Retinal pigment epithelial cell (primary cell): ENCODE measurements around the gene ASGR2.
A peak's percentile ranks its signal among the peaks of the same experiment; 100 is the strongest.

Source experiments
- DNase-seq: peaks from one replicate; pipeline ENCODE4 v3.0.0-alpha.2; 2010; ENCODE audit warnings: low read depth
- H3K4me3 ChIP-seq: 2 replicates; pipeline ENCODE4 v1.5.1; 2011; ENCODE audit warnings: mild to moderate bottlenecking, low read length, control low read depth, moderate library complexity
- CTCF ChIP-seq: conservative IDR thresholded peaks from 2 replicates; pipeline ENCODE4 v1.5.1; 2011; ENCODE audit warnings: low read depth, low read length, control low read depth, inconsistent platforms

ASGR2 gene

DNA sequence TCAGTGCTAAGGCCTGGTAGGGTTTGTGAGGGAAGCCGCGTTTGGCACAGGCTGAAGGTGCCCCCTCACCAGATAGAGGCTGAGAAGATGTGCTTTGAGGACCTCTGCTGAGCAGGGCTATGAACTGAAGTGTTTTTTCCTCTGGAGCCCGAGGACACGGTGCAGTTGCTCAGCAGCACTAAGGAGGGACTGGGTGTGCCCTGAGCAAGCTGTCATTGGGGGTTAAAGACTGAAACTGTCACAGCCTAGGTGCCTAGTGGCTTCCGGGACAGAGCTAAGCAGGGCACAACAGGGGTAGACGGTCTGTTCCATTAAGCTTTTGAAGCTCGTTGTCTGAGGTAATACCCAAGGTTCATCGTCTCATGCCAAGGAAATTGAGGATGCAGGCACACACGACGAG lies 24.8 kb upstream of the ASGR2 start:
- no peak overlapping the region for H3K4me3 ChIP-seq
- no peak for TF ChIP-seq CTCF

GRCh38 chr17:7138800-7139381 lies 24.3 kb upstream of the ASGR2 start:
- no peak for TF ChIP-seq CTCF
- no peak for DNase-seq
- H3K4me3 ChIP-seq: no peak overlapping the region

More for the DNA sequence above, 24.8 kb upstream of the ASGR2 start:
- DNase-seq: no peak

DNA sequence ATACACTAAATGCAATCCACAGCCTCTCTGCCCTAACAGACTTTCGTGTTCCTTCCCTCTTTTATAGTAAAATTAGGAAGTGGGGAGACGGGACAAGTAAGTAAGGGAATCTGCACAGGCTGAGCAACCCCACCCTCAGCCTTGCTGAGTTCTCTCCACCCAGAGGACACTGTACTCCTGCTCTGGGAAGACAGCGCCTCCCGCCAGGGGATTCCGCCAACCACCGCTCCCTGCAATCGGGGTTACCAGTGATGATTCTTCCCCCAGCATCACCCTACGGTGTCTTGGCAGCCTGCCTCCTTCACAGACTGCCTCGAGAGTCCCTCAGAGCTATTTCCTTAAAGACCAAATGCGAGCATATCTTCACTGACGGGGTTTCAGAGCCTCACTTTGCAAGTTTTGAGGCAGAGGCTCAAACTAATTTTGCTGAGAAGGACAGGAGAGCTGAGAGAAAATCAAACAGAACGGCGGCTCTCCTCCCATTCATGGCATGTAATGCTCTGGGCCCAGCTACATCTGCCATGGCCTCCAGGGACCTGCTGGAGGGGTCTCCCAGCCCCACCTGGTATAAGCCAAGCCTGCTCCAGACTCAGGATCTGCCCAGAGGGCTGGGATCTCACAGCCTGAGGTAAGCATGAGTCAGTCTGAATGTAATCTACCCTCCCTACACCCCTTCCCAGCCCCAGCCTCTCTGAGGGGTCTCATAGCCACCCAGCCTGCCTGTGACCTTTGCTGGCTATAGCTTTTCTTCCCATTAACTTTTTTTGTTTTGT lies 22.7 kb upstream of the ASGR2 start:
- TF ChIP-seq CTCF: no peak
- no peak overlapping the region for H3K4me3 ChIP-seq
- DNase-seq: no peak

GRCh38 chr17:7136266-7136877 lies 21.8 kb upstream of the ASGR2 start:
- DNase-seq: peak; percentile 5
- no peak overlapping the region for H3K4me3 ChIP-seq
- TF ChIP-seq CTCF: peak; percentile 96

- no peak overlapping the region for H3K4me3 ChIP-seq
- DNase-seq: no peak
- TF ChIP-seq CTCF: no peak
Observed at GRCh38 chr17:7133916-7134315, 19.3 kb upstream of the ASGR2 start.

- TF ChIP-seq CTCF: peak; percentile 53
- DNase-seq: no peak
- H3K4me3 ChIP-seq: no peak overlapping the region
Observed at GRCh38 chr17:7133424-7133823, 18.8 kb upstream of the ASGR2 start.
